IMR-90 (cell line): ENCODE results near the gene ENDOD1.
"Not testable (repeated sequence)": the region's sequence is repeated elsewhere in the genome, so short reads cannot be mapped to it uniquely, and the experiment has no call there.

Experiments used
- BHLHE40 ChIP-seq: fragments of 150-350 bp; IDR thresholded peaks from 2 replicates; pipeline ENCODE4 v1.6.1; 2016; ENCODE audit warnings: mild to moderate bottlenecking, low read depth, low read length
- CEBPB ChIP-seq: IDR thresholded peaks from 2 replicates; pipeline ENCODE4 v1.6.1; 2012; ENCODE audit warnings: low read depth, low read length, improper control_type of control experiment
- CTCF ChIP-seq: conservative IDR thresholded peaks from 2 replicates; pipeline ENCODE4 v1.5.1; 2012; ENCODE audit warnings: mild to moderate bottlenecking, low read depth, low read length, improper control_type of control experiment
- ELK1 ChIP-seq: fragments of 150-350 bp; IDR thresholded peaks from 2 replicates; pipeline ENCODE4 v1.6.1; 2016; ENCODE audit warnings: low read depth, mild to moderate bottlenecking, low read length, moderate library complexity, borderline replicate concordance
- FOS ChIP-seq: fragments of 150-350 bp; IDR thresholded peaks from 2 replicates; pipeline ENCODE4 v1.6.1; 2016; ENCODE audit warnings: low read depth, low read length
- MAZ ChIP-seq: IDR thresholded peaks from 2 replicates; pipeline ENCODE4 v1.6.1; 2012; ENCODE audit warnings: low read depth, mild to moderate bottlenecking, low read length, improper control_type of control experiment, moderate library complexity, borderline replicate concordance
- MXI1 ChIP-seq: IDR thresholded peaks from 2 replicates; pipeline ENCODE4 v1.6.1; 2012; ENCODE audit warnings: low read depth, mild to moderate bottlenecking, low read length, moderate library complexity, borderline replicate concordance
- POLR2A ChIP-seq: IDR thresholded peaks from 2 replicates; pipeline ENCODE4 v1.6.1; 2012; ENCODE audit warnings: mild to moderate bottlenecking, low read depth, low read length
- RAD21 ChIP-seq: IDR thresholded peaks from 2 replicates; pipeline ENCODE4 v1.6.1; 2012; ENCODE audit warnings: low read length, improper control_type of control experiment
- USF2 ChIP-seq: fragments of 150-350 bp; IDR thresholded peaks from 2 replicates; pipeline ENCODE4 v1.6.1; 2017; ENCODE audit warnings: mild to moderate bottlenecking, antibody characterized with exemption, low read length, low read depth

GRCh38 chr11:95049122-95049521 lies 40.5 kb upstream of the ENDOD1 start, which contains the start of gene KDM4F:
- TF ChIP-seq POLR2A, MAZ, MXI1, CTCF, CEBPB, ELK1, USF2, RAD21, BHLHE40, FOS: not testable (repeated sequence)
